Measurements from ENCODE around the gene CHID1.

Gene CHID1

DNA sequence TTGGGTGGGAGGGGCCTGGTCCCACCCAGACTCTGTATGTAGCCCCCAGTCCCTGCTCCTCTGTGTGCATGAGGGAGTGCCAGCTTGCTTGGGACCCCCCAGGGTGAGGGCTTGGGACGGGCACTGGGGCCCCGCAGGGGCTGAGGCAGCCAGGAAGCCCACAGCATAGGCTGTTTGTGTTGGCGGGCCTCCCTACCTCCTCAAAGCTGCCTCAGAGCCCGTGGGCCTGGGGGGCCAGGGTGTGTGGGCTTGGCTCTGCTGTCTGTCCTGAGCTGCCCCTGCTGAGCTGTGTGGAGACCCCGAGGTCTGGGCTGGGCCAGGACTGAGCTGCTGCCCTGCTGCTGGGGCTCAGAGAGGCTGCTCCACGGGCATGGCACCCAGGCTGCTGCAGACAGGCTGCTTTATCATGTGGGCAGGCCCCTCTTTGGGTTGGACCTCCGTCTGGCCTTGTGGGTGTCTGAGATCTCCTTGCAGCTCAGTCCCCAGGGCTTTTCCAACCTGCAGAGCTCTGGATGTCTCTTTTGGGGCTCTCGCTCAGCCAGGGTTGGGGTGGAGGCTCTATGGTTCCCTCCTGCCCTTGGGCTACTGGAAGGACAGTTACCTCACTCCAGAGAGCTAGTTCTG is 64.6 kb downstream of the CHID1 start:
- no peak for DNase-seq

DNA sequence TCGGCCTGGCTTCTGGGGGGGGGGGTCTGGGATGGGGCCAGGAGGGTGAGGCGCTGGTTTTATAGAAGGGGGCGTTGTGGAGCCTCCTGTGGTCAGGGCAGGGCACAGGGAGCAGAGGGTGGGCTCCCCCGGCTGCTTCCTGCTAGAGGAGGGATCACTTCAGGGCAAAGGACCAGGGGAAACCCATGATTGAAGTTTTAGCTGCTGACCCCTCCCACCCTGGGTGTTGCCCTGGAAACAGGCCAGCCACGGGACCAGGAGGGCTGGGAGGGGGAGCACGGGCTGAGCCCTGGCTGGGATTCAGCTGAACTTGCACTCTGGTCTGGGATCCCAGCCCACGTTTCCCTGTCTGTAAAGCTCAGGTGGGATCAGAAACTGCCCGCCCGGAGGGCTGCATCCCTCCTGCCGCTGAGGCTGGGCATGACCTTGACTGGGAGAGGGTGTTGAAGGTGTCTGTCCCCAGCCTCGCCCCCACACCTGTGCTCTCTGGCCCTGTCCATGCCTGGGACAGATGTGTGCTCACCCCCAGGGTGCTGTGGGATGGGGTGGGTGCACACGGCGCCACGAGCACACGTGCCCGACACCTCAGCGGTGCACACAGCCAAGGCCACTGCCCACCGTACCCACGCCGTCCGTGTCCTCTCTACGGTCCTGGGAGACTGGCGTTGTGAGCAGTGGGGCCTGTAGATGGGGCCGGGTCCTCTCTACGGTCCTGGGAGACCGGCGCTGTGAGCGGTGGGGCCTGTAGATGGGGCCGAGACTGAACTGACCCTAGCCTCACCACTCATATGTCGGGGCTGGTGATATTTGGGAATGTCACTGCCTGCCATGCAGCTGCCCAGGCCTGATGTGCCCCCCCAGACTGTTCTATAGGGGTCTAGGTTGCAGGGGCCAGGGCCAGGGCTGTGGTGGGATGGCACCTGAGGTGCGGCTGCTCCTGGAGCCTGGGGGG is 65.6 kb downstream of the CHID1 start:
- DNase-seq, result no peak

GRCh38 chr11:843818-844692 is 66.6 kb downstream of the CHID1 start:
- no peak for DNase-seq

DNA sequence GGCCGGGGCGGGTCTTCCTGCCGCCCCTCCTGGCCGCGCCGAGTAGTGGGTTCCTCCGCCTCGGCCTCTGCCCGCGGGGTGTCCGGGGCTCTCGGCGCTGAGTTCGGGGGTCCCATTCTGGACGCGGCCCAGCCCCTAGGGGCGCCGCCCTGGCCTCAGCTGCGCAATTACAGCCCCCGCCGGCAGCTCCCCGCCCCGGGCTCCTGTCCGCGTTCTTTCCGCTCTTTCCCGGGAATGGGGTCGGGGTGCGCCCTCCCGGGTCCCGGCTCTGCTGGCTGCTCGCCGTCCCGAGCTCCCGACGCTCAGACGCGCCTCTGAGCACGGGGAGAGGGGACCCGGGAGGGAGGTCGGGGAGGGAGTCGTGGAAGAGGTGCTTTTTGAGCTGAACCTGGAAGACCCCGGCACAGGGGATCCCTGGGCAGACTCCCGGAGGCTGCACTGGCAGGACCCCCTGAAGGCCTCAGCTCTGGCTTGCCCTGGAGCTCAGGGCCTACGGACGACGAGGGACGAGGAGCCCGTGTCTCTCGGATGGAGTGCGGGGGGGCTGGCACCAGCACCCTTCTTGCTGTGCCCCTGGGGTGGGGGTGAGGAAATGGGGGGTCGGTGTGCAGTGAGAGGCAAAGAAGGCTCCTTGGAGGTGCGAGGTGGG is 67.4 kb downstream of the CHID1 start:
- DNase-seq, result no peak

DNA sequence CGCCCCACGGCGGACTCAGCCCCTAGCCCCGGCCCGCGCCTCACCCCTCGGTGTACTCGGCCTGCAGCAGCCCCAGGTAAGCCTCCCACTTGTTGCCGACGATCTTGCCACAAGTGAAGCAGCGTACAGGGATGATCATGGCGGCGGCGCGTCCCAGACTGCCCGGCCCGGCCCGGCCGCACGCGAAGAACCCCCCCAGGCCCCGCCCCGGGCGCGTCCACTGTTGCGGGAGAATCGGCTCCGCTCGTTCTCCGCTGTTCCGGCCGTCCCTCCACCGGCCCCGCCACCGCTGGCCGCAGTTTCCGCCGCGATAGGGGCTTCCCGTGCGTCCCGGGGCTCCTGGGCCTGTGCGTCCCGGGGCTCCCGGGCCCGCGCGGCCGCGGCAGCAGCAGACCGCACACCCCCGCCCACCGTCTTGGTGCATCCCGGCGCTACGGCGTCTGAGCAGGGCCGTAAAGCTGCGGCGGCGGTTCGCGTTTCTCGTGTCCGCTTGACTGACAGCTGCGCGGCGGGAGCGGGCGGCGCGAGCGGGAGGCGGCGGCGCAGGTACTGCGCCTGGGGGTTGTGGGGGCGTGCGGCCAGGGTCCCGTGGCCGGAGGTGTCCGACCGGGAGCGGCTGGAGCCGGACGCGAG is 68.1 kb downstream of the CHID1 start, which contains the start of the genes POLR2L and TSPAN4:
Gene POLR2L (minus strand): TSS at position 160 of the 633 bp plus-strand sequence. CDS start 21 bp downstream, at position 139.
Gene TSPAN4 (plus strand): TSS at position 483 of the 633 bp plus-strand sequence. CDS start 7,453 bp downstream, outside the sequence.
- DNase-seq, result peak; percentile 89

- DNase-seq, result no peak
Observed at GRCh38 chr11:841981-842369, 68.6 kb downstream of the CHID1 start.

GRCh38 chr11:839875-840617 is 70.6 kb downstream of the CHID1 start:
- no peak for DNase-seq

- no peak for DNase-seq
Observed at GRCh38 chr11:839280-839623, 71.4 kb downstream of the CHID1 start.

DNA sequence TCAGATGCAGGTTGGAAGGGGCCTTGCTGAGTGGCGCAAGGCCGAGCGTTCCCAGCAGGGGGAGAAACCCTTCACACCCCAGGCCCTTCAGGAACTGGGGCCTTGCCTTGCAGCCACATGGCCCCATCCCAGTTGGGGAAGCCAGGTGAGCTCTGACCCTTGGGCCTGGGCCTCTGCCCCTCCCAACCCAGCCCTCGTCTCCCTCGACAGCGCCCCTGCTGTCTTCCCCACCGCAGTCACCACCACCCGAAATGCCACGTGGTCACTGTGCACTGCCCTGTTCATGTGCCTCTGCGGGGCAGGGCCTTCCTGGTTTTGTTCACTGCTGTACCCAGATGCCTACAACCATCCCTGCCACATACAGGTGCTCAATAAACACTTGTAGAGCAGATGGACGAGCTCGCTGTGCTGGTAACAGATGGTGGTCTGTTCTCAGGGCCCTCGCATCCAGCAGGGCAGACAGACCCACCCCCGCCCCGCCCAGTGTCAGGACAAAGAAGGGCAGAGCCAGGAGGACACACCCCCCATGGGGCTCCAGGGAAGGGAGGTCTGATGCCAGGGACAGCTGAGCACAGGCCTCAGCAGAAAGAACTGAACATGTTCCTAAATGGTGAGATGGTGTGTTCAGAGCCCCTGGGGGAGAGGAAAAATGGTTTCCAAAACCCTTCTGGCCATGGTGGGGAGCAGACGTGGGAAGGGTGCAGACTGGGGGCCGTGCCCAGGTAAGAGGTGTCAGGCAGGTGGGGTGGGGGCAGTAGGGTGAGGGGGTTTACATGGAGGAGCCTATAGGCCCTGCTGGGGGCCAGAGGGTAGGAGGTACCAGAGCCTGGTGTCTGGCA is 72.0 kb downstream of the CHID1 start:
- DNase-seq, result no peak

GRCh38 chr11:837990-838307 is 72.7 kb downstream of the CHID1 start:
- no peak for DNase-seq

DNA sequence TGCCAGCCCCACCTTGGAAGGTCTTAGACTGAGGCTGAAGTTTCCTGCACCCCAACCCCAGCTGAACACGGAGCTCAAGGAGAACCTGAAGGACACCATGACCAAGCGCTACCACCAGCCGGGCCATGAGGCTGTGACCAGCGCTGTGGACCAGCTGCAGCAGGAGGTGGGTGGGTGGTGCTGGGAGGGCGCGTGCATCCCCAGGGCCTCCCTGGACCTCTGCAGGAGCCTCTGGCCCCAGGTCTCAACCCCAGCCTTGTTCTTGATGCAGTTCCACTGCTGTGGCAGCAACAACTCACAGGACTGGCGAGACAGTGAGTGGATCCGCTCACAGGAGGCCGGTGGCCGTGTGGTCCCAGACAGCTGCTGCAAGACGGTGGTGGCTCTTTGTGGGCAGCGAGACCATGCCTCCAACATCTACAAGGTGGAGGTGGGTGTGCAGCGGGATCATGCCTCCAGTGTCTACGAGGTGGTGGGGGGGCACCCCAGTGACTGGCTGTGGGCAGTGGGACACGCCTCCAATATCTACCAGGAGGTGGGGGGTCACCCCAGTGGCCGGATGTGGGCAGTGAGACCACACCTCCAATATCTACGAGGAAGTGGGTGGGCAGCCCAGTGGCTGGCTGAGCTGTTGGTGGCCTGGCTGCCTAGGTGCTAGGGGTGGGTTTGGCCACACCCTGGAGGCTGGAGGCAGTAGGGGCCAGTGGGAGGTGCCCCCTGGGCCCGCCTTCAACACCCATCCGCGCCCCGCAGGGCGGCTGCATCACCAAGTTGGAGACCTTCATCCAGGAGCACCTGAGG is 73.2 kb downstream of the CHID1 start:
- DNase-seq, result no peak

DNA sequence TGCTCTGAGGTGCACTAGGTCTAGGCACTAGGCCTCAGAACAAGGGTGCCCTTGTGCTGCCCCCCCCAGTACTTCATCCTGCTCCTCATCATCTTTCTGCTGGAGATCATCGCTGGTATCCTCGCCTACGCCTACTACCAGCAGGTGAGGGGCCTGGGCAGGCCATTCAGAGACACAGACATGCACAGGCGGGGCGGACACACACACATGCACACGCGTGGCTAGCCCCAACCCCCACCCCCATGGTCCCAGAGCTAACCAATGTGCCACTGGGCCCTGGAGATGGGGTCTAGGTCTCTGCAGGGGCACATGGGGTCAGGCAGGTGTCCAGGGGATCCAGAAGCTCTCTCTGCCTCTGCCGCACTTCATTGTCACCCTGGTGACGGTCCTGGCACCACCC is 73.9 kb downstream of the CHID1 start:
- no peak for DNase-seq

- DNase-seq, result no peak
Observed at GRCh38 chr11:836274-836673, 74.3 kb downstream of the CHID1 start.

DNA sequence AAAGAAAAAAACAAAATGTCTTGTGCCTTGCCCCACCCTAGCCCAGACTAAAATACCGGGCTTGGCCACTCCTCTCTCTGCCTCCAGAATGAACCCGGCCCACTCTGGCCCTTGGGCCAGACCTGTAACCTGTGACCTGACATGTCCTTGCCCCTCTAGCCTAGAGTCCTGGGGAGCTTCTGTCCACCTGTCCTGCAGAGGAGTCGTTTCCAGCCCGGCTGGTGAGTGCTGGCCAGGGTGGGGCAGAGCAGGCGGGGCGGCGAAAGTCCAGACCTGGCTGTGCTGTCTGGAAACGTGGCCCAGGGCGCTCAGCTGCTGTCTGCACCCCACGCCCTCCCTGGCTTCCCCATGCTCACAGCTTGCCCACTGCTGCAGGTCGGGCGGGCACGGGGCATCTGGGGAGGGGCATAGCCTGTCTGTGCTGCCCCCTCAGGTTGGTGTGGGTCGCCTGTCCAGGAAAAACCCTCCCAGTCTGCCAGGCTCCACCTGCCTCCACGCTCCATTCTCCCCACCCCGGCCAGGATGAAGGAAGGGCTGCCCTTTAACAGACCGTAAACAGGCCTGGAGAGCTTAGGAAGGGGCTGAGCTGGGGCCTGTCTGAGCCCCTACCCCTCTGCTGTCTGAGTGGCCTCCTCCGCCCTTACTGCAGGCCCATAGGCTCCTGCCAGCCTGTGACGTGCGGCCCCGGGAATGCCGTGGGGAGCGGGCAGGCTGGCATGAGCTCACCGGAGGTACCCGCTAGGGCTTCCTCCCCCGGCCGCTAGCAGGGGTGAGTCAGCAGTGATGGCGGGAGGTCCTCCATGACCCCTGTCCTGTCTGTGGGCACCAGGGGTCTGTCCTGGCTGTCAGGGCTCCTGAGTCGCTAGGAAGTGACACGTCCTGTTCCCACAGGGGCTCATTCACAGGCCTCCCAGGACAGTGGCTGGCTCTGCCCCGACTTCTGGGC is 76.0 kb downstream of the CHID1 start:
- no peak for DNase-seq

GRCh38 chr11:833849-834311 is 76.7 kb downstream of the CHID1 start:
- no peak for DNase-seq

GRCh38 chr11:833114-833791 is 77.4 kb downstream of the CHID1 start:
- peak; percentile 48 for DNase-seq

GRCh38 chr11:832529-833113 is 78.0 kb downstream of the CHID1 start, which contains the start of gene CD151:
Gene CD151, plus strand, starts transcription at chr11:832952. Its CDS starts 3,118 bp downstream, at chr11:836070.
- peak; percentile 57 for DNase-seq

Measured in activated CD8-positive, alpha-beta memory T cell treated with anti-CD3 and anti-CD28 coated beads, Interleukin-2, amount 50 U/mL, for 4 hours (primary cell).